H1 (cell line): ENCODE measurements around the gene ACP4.

ENCODE experiments used
- POLR2A ChIP-seq, 2 experiments: IDR thresholded peaks; 1 replicate in 1 of 2; 2 replicates in 1 of 2; pipeline ENCODE4 v1.6.1; 2011; ENCODE audit warnings: low read depth in 2 of 2, low read length in 2 of 2, mild to moderate bottlenecking in 2 of 2; ENCODE audit errors: control extremely low read depth in 1 of 2
- POLR2AphosphoS5 ChIP-seq: IDR thresholded peaks from 2 replicates; pipeline ENCODE4 v1.6.1; 2011; ENCODE audit warnings: low read depth, low read length
- RAD21 ChIP-seq, 2 experiments: IDR thresholded peaks in 1 of 2; conservative IDR thresholded peaks in 1 of 2; 2 replicates each; pipeline ENCODE4 v1.6.1; 2011; ENCODE audit warnings: low read depth in 2 of 2, low read length in 2 of 2, improper control_type of control experiment in 1 of 2, inconsistent platforms in 1 of 2, mild to moderate bottlenecking in 1 of 2, moderate library complexity in 1 of 2
- TEAD4 ChIP-seq: IDR thresholded peaks from 2 replicates; pipeline ENCODE4 v1.6.1; 2012; ENCODE audit warnings: low read depth, low read length, inconsistent platforms, mixed read lengths
- TF ChIP-seq, protein P1 (sequence below), 3 experiments: IDR thresholded peaks; 1 replicate in 2 of 3; 2 replicates in 1 of 3; pipeline versions ENCODE4 v1.5.1 to v1.6.1; 2011; ENCODE audit warnings: low read length in 3 of 3, mild to moderate bottlenecking in 3 of 3, inconsistent platforms in 2 of 3, low read depth in 1 of 3, moderate library complexity in 1 of 3; ENCODE audit not compliant: insufficient read depth in 1 of 3; ENCODE audit errors: control extremely low read depth in 1 of 3

GRCh38 chr19:50741179-50741933 lies 48.9 kb upstream of the ACP4 start:
- TF ChIP-seq, protein P1, sequence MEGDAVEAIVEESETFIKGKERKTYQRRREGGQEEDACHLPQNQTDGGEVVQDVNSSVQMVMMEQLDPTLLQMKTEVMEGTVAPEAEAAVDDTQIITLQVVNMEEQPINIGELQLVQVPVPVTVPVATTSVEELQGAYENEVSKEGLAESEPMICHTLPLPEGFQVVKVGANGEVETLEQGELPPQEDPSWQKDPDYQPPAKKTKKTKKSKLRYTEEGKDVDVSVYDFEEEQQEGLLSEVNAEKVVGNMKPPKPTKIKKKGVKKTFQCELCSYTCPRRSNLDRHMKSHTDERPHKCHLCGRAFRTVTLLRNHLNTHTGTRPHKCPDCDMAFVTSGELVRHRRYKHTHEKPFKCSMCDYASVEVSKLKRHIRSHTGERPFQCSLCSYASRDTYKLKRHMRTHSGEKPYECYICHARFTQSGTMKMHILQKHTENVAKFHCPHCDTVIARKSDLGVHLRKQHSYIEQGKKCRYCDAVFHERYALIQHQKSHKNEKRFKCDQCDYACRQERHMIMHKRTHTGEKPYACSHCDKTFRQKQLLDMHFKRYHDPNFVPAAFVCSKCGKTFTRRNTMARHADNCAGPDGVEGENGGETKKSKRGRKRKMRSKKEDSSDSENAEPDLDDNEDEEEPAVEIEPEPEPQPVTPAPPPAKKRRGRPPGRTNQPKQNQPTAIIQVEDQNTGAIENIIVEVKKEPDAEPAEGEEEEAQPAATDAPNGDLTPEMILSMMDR (IDR thresholded peaks at IDR 0.05; ENCODE audit: control extremely low read depth in 1 of 3, insufficient read depth in 1 of 3, low read depth in 1 of 3, low read length in 3 of 3): no peak
- TF ChIP-seq POLR2A (IDR thresholded peaks at IDR 0.05; ENCODE audit: control extremely low read depth in 1 of 2, low read depth in 2 of 2, low read length in 2 of 2): no peak
- TF ChIP-seq RAD21 (IDR thresholded peaks at IDR 0.05 in 1 of 2, conservative IDR thresholded peaks at IDR 0.05 in 1 of 2; ENCODE audit: low read depth in 2 of 2, low read length in 2 of 2): no peak
- TF ChIP-seq POLR2AphosphoS5: no peak
- TF ChIP-seq TEAD4: no peak
